Stimulated activated CD4-positive, alpha-beta T cell treated with anti-CD3 and anti-CD28 coated beads, Interleukin-2, amount 100 ng/mL, for 24 hours (primary cell): ENCODE results near the gene FAM180A.
"Not testable (repeated sequence)": the region's sequence is repeated elsewhere in the genome, so short reads cannot be mapped to it uniquely, and the experiment has no call there.

Source experiments
- DNase-seq, 2 donors: peaks; one replicate each; pipeline ENCODE4 v3.0.0-alpha.2; 2020

FAM180A gene

DNA sequence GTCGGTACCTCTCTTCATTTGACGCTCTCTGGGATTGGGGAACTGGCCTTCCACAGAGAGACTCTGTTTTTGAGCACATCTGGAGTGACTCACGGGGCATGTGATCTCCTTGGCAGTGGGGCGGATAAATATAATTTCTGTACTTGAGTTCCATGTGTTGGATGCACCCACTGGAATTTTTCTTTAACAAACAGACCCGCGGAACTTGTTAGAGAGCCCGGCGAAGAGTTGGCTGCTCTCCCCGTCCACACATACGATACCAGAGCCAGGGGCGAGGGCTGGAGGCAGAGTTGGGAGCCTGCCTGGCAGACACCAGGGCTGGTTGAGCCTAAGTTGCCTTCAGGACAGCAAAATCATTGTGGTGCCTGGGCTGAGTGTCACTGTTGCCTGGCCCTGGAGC, at the start of gene FAM180A:
TSS of gene FAM180A (minus strand) at position 44 of the 400 bp plus-strand sequence. CDS start 233 bp downstream, outside the sequence.
- no peak for DNase-seq

DNA sequence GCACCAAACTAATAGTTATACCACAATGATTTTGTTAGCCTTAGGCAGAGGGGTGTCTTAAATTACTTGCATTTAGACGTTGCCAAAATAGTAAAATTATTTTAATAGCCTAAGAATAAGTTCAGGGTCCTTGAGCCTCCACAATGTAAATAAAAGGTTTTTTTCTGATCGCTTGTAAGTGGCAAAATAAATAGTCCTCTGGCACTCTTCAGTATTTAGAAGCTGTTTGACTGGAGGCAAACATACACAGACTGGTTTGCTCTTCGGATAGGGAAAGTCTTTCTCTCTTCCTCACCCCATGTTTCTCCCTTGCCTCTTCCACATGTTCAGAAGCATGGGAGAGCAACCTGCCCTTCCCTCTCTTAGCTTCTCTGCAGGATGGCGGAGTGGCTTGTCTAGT, 49.5 kb upstream of the FAM180A start:
- no peak for DNase-seq

DNA sequence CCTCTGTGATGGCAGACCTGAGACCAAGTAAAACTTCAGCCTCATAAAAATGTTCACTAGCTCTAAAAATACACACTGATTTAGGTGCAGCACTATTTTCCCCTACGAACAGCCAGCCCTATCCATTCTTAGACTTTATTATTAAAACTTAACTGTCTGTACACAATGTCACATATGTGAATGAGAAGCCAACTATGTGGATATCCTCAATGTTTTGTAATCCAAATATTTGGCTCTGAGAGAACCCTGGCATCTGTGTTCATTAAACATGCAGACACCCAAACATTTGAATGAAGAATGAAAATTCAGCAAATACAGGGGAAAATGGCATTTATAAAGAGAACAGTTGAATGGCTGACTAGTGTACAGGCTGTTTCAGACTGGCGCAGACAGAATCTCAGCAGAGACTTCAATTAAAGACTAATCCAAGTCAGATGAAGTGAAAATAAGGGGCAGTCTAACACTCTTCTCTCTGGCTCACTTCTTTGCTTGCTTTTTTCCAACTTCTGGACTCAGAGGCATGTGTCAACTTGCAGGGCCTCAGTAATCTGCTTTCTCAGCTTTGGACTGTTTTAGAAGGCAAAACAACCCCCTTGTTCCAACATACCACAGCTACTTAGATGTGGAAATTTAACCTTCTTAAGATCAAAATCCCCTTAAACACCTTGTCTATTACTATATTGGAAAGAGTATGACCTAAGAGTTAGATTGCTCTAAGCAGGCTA, 47.4 kb upstream of the FAM180A start:
- DNase-seq, result no peak

DNA sequence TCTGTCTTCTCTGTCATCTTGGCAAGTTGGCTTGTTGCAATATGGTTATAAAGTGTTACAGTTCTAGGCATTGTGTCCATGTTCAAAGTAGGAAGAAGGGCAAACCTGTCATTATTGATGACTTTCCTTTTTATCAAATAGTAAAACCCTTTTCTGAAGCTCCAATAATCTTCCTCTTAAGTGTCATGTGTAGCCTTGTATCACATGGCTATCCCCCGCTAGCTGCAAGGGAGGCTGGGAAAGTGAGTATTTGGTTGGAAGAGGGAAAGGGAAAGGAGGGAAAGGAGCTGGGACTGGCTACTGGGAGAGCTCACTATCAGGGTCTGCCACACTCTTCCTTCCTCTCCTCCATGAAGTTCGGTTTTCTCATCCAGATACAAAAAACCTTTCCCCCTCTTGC, 45.2 kb upstream of the FAM180A start:
- no peak for DNase-seq

DNA sequence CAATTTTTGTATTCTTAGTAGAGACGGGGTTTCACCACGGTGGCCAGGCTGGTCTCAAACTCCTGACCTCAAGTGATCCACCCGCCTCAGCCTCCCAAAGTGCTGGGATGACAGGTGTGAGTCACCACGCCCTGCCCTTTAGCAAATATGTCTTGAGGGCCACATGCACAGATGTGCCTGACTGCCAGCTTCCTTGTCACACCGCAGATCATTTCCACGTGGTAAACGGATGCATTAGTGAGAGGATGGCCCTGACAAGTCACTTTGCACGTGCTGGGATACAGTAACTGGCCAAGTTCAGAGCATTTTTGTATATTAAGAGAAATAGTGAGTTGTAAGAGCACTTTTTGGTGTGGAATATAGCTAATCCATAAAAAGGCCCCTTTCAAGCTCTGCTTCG, 44.3 kb upstream of the FAM180A start:
- no peak for DNase-seq

DNA sequence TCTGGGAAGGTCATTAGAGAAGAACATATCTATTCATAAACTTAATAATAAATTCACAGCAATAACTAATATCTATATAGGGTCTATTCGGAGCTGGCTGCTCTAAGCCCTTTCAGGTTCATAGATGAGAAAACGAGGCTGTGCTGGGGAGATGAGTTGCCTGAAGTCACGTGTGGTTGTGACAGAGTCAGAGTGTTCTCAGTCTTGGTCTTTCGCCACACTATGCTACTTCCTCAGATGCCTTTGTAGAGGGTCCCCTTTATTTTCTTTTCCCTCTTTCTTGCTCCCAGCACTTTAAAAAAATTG, 43.7 kb upstream of the FAM180A start:
- no peak for DNase-seq

DNA sequence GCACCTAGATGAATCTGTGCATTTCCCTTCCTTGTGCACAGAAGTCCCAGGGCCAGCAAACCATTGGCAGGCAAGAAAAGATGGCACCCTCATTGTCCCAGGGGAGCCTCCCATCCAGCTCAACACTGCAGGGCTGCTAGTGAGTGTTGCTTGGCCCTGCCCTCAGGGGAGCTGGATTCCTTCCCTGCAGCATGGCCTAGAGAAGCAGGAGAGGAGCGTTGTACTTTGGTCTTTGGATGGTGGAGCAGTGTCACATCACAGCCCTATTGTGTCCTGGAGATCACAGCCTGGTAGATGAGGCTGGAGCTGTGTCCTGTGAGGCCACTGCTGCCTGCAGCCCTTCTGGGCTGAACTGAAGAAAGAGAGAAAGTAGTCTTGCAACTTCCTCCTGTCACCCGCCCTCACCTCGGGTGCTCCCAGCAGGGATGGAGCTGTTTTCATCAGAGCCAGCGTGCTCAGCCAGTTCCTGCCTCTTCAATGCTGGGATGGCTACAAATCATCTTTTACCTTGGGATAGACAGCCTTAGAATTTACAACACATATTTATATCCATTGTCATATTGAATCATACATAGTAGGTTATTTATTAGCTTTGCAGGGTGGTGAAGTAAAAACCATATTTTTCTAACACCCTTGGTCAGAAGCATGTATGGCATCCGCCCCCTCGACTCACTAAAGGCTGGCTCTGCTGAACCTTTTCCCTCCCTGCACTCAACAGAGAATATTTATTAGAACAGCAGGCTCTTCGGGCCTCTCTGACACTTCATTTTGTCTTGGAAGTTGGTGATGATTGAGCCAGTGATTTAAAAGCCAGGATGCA, 43.1 kb upstream of the FAM180A start:
- no peak for DNase-seq

DNA sequence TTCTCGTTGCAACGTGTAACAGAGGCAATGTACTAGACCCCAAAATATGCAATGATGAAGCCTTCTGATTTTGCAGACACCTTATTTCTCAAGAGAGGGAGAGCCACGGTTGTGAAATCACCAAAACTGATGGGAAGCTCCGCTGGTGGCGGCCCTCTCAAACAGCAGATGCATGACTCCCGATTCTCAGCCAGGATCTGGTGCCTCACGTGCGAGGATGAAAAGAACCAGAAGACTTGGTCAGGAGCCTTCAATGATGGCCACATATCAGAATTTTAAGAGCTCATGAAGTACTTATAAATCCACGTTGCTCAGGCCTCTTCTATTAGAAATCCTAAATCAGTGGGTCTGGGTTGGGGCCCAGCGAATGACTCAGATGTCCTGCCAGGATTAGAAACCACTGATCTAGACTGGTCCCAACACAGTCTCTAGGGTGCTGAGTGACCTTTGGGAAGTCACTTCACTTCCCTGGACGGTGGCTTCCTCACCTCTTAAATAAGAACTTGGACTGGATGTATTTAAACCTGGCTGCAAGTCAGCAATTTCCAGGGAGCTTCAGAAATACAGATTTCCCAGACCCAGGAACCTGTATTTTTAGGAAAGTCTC, 41.9 kb upstream of the FAM180A start:
- DNase-seq, result no peak

DNA sequence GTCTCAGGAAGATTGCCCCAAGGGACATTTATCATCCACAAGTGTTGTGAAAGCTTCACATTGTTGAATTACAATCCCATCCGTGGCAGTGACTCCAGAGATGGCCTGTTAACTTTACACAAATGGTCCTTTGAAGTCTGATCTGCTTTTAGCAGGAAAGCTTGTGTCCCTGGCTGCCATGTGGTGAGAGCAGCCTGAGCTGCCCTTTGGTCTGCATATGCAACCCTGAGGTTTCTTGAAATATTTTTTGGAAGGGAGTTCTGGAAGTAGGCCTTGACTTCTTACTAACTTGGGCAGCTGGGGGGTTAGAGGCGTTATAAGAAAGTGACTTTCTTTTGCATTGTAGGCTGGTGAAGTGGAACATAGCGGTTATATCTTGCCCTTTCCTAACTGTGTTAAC, 41.3 kb upstream of the FAM180A start:
- no peak for DNase-seq

DNA sequence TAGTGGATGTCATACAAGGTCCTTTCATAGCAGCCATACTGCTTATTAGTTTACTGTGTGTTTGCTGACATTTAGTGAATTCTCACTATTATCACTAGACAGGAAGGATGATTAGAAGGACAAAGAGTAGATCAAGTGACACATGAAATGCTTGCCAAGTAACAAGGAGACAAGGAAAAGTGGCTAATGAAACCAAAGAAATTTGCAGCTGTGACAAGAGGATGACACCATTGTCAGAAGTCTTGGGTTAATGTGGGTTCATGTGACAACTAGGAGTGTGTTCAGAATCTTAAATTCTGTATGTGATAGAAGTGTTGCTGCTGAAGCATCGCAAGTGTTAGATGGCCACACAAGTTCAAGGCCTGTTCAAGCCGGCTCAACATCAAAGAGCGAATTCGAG, 40.8 kb upstream of the FAM180A start:
- no peak for DNase-seq

DNA sequence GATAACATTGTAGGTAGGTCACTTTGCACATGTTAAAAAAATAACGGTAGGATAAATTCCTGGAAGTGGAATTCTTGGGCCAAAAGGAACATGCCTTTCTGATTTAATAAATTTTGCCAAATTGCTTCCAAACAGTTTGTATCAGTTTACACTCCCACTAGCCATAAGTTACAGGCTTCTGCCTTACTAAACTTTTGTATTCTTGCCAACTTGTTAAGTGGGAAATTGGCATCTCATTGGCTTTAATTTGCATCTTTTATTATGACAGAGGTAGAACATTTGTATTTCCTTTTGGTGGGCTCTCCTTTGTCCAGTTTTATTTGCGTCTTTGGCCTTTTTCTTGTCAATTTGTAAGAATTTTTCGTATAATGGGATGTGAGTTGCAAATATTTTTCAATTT, 38.3 kb upstream of the FAM180A start:
- DNase-seq, result no peak

DNA sequence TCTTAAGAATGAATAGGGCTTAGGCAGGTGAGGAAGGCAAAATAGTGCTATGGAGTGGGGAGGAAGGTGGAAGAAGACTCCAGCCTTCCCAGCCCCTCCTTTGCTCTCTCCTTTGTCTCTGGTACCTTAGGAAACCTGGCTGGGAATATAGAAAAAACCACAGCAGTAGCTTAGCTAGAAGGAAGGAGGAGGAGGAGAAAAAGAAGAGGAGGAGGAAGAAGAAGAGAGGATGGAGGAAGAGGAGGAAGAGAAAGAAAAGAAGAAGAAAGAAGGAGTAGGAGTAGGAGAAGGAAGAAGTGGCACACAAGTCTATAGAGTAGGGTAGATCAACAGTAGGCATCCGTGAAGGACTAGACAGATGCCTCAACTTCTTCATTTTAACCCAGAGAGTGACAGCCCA, 36.5 kb upstream of the FAM180A start:
- no peak for DNase-seq

DNA sequence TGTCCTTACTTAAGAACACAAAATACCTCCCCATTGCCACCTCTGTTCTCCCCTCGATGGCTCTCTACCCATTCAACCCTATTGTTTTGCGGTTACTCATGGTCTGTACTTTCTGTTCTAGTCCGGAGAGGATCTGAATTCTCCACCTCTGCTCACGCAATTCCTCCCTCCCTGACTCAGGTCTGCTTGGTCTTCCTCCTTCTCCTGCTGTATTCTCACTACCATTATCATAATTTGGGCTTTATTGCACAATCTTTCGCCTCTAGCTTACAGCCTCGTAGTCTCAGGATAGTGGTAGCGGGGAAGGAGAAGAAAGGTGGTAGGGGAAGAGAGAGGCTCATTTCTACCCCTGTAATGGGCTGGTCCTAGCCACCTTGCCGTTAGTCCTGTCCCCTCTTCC, 35.4 kb upstream of the FAM180A start:
- no peak for DNase-seq

DNA sequence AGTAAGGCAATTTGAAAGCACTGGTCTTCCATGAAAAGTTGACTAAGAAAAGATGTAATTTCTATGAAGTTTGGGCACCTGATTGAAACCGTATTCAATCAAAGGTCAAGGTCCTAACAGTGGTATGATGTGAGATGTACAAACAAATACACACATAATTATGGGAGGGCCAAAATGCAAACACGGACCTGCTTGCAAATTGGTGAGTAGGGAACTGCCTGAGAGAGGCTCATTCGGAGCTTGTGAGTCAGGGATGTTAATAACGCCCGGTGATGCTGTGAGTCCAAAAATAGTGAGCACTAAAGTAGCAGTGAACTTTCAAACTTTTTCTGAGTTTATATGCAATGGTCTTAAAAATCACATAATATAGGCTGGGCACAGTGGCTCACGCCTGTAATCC, 34.2 kb upstream of the FAM180A start:
- DNase-seq, result no peak

DNA sequence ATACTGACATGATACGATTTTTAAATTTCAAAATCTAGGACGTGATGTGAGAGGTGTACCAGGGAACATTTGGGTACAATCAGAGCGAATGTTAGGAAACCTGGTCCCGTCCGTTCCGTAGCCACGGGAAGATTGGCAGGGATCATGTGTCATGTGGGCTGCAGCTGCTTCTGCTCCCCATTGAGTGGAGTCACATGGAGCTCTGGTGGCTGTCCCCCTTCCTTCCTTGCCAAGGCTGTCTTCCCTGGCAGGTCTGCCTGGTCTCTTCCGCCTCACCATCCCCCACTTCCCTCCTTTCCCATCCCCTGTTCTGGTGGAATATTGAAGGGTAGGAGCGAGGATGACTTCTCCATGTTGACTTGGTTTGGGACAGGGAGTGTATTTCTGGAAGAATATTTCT, 33.8 kb upstream of the FAM180A start:
- DNase-seq, result no peak

DNA sequence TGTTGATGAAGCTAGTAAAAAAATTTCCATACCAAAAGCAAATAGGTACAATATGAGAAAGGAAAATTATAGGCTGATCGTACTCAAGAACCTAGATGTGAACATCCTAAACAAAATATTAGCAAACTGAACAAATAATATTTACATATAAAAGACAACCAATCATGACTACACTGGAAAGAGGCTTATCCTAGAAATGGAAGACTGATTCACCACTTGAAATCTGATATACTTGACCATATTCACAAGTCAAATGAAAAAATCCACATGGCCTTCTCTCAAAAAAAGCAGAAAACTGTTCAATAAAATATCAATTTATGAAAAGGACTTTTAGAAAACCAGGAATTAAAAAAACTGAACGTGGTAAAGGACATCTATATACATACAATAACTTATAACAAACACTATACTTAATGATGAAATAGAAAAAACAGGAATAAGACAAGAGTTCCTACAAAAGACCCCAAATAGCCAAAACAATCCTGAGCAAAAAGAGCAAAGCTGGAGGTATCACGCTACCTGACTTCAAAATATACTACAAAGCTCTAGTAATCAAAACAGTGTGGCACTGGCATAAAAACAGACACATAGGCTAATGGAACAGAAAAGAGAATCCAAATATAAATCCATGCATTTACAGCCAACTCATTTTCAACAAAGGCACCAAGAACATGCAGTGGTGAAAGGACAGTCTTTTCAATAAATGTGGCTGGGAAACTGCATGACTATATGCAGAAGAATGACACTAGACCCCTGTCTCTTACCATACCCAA, 29.2 kb upstream of the FAM180A start:
- no peak for DNase-seq

DNA sequence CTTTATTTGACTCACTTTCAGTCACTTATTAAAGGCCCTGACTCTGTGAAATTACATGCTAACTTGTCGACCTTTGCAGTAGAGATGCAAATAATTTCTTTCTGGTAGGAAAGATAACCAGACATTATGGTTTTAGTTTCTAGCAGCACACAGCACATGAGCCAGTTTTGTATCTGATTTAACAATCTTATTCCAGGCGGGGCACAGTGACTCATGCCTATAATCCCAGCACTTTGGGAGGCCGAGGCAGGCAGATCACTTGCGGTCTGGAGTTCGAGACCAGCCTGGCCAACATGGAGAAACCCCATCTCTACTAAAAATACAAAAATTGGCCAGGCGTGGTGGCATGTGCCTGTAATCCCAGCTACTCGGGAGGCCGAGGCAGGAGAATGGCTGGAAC, 27.3 kb upstream of the FAM180A start:
- DNase-seq, result not testable (repeated sequence)

DNA sequence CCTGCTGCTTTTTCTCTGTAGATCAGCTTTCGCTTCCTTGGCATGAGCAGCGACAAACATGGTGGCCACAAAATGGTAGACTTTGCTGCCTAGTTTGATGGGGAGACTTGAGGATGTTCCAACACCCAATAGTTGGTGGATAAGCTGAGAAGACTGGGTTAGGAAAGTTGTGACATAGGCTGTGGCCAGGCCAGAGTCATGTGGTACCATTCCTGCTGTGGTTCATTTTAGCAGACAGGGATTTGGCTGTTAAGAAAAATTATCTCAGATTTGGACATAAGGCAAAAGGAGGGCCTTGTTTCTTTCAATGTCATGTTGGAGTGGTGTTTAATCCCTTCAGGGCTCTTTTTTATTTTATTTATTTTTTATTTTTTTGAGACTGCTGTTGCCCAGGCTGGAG, 26.6 kb upstream of the FAM180A start:
- DNase-seq, result no peak

DNA sequence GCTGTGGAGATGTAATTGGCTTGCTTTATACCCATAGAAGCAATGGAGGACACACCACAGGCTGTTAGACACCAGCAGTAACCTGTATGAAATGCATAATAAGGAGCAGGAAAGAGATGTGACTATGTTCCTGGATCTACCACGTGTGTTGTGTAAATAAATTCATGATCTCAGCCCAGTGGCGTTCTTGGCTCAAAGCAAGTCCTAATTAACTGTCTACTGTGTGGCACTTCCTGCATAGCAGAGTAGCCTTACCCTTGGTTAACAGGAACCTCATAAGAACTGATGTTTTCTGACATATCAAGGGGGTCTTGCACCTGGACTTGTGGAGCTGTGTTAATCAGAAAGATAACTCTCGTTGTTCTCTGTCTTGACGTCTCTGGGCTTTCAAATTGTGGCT, 25.7 kb upstream of the FAM180A start:
- DNase-seq, result no peak

DNA sequence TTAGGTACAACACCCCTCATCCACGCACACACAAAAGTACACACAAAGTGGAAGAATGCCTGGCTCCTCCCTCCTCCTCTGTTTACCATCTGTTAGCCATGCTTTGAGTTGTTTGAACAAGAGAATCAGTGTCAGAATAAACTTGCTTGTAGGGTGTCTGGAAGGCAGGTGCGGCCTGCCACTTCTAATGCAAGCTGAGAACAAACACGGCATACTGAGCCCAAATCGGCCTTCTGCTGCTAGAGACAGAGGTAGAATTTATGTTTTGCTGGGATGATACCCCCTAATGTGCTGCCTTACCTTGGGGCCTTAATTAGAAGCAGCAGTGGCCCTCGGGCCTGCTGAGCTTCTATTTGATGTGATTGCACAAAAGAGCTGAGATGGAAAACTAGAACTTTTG, 24.9 kb upstream of the FAM180A start:
- no peak for DNase-seq

DNA sequence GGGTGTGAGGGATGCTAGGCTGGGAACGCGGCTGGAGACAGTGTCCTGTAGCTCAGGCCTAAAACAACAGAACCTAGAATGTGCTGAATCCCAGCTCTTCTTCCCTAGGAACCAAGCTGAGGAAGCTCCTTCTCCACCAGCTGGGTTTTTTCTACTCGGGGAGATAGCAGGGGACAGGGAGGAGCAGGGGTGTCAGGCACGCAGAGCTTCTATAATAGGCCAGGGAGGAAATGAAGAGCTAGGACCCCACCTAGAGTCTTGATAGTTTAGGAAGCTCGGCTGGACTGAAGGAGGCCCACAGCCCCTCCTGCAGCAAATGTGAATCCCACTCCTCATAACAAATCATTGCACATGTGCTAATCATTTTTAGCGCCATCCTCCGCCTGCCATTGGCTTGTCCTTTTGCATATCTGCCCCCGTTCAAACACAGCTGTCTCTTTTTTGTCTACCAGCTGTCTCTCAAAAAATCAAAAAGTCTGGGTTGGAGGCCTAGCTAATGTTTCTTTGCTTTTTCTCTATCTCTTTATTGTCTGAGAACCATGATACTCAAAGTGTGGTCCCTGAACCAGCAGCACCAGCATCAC, 24.1 kb upstream of the FAM180A start:
- no peak for DNase-seq

DNA sequence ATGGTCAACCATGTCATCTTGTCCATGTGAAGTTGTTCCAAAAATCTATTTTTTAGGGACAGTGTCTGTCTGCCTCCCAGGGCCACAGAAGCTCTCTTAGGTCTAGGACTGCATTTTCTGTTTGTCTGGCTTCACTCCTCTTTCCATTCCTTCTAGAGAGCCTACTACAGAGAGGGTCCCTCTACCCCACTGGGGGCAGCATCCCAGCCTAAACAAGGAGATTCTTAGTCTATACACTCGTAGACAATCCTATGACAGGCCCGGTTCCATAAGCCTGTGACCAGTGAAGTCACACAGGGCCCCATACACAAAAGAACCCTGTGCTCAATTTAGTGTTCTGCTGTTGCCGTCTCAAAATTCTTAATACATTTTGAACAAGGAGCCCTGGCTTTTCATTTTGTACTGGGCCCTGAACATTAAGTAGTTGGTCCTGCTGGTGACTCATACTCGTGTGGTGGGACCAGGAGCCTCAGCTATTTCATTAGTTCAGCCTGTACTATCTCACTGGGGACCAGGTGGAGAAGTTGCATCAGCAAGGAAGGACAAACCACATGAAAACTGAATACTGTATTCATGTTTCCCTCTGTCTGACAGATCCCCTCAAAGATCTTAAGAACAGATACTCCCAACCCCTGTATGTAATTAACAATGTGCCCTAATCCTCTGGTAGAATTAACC, 23.5 kb upstream of the FAM180A start:
- DNase-seq, result no peak

DNA sequence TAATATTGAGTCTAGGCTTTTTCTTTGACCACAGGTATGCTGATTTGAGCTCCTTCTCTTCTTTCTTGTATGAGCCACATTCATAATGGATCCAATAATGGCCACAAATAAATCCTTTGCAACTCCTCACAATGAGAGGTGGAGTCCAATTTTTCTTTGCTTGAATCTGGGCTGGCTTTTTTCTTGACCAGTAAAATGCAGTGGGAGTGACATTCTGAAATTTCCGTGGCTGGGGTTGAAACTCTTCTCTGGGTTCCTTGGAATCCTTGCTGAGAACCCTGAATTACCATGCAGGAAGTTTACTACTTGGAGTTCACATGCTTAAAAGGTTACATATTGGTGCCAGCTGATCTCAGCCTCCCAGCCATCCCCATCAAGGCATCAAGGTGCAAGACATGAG, 22.4 kb upstream of the FAM180A start:
- no peak for DNase-seq
